Muscle layer of colon (tissue), 2 donors: Measurements from ENCODE around the gene SEMA5A.

Experiments used
- H3K27ac ChIP-seq: one replicate; pipeline ENCODE4 v1.7.0; 2013; ENCODE audit warnings: low read depth, mild to moderate bottlenecking, low read length, moderate library complexity
- H3K27me3 ChIP-seq, 2 donors: one replicate each; pipeline ENCODE4 v1.7.0; 2013; ENCODE audit warnings: low read length in 2 of 2, mild to moderate bottlenecking in 2 of 2; ENCODE audit not compliant: insufficient read depth in 2 of 2, control insufficient read depth in 1 of 2
- H3K36me3 ChIP-seq: one replicate; pipeline ENCODE4 v1.7.0; 2013; ENCODE audit warnings: mild to moderate bottlenecking, low read length; ENCODE audit not compliant: insufficient read depth
- H3K4me1 ChIP-seq: one replicate; pipeline ENCODE4 v1.7.0; 2013; ENCODE audit warnings: mild to moderate bottlenecking, low read length; ENCODE audit not compliant: insufficient read depth
- H3K4me3 ChIP-seq, 2 donors: one replicate each; pipeline ENCODE4 v1.7.0; 2013; ENCODE audit warnings: low read length in 2 of 2, low read depth in 1 of 2, mild to moderate bottlenecking in 1 of 2, moderate library complexity in 1 of 2
- H3K9ac ChIP-seq: one replicate; pipeline ENCODE4 v1.7.0; 2013; ENCODE audit warnings: low read length
- H3K9me3 ChIP-seq: one replicate; pipeline ENCODE4 v1.7.0; 2013; ENCODE audit warnings: mild to moderate bottlenecking, low read length
- donor health status: abdominal sarcoma.
- donor health status: Adenocarcinoma of cecum.

The SEMA5A gene

DNA sequence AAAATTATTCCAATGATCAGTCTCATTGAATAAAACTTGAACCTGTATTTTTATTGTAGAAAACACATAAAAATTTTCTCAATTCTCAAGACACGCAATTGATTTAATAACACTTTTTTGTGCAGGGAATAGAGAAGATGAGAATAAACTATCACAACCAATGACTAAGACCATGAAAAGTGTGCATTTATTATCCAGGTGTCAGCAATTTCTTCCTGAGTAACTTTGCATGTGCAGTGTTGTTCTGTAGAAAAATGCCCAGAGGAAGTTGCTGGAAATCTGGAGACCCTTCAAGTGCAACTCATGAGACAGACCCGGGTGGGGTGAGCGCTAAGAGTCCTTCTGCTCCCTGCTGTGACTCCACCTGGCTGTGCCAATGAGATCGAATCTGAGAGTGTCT is 405.7 kb downstream of the SEMA5A start:
- Histone ChIP-seq H3K9ac (no peak overlapping the region), H3K9me3 (no peaks in the 10 kb centered on the region), H3K27me3 (no peaks in the 10 kb centered on the region), H3K36me3 (no peaks in the 10 kb centered on the region), H3K27ac (no peak overlapping the region), H3K4me3 (no peak overlapping the region), H3K4me1 (no peaks in the 10 kb centered on the region)

DNA sequence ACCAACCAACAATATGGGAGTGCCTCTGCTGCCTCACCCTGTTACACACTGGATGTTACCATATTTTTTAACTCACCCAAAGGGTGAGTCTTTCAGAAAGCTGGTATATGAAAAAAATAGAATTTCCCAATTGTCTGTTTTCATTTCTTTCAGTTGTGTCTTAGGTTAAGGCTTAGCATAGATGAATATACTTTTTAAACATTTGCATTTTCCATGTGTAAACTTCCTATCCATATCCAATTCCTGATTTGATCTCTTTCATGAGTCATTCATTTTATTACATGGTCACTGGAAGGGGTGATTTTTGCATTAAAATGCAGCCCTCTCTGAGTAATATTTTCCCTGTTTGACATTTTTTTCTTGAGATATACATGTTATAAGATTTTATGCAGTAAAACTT is 406.5 kb downstream of the SEMA5A start:
- no peaks in the 10 kb centered on the region for H3K4me1 ChIP-seq

DNA sequence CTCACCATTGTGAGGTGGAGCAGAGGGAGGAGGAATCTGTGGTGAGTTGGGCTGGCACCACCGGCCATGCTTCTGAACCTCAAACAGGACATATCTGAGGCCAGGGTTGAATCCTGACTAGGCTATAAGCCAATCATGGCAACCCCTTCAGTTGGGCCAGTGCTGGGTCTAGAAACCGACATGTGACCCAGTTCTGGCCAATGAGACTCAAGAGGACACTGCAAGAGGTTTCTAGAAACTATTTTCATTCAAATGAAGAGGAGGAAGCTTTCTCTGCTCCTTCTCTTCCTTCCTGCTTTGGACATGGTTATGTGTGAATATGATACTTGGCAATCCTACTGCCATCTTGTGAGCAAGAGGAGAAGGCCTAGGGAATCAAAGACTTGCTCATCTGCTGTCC is 417.7 kb downstream of the SEMA5A start:
- H3K36me3 ChIP-seq, result no peaks in the 10 kb centered on the region
- H3K9ac ChIP-seq, result no peak overlapping the region
- no peaks in the 10 kb centered on the region for H3K27me3 ChIP-seq
- no peak overlapping the region for H3K4me3 ChIP-seq
- H3K9me3 ChIP-seq, result no peaks in the 10 kb centered on the region
- no peak overlapping the region for H3K27ac ChIP-seq
- H3K4me1 ChIP-seq, result no peaks in the 10 kb centered on the region

More for the DNA sequence above, 406.5 kb downstream of the SEMA5A start:
- no peaks in the 10 kb centered on the region for H3K27me3 ChIP-seq
- H3K9ac ChIP-seq, result no peak overlapping the region
- no peaks in the 10 kb centered on the region for H3K36me3 ChIP-seq
- H3K27ac ChIP-seq, result no peak overlapping the region
- no peaks in the 10 kb centered on the region for H3K9me3 ChIP-seq
- H3K4me3 ChIP-seq, result no peak overlapping the region

DNA sequence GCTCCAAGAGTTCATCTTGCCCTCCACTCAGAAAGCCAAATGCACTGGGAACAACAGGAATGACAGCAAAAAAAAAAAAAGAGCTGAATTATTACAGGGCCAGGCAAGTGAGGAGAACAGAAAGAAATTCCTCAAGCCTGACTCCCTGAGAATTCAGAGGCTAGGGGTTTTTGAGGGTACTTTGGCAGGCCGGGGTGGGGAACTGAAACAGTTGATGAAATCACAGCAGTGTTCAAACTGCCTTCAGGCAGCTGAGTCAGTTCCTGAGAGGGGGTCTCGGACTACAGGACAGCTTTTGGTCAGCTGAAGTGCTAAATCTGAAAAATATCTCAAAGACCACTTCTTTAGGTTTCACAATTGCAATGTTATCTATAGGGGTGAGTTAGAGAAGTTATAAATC is 419.4 kb downstream of the SEMA5A start:
- no peaks in the 10 kb centered on the region for H3K4me1 ChIP-seq
- H3K4me3 ChIP-seq, result no peak overlapping the region
- no peak overlapping the region for H3K27ac ChIP-seq
- H3K9me3 ChIP-seq, result no peaks in the 10 kb centered on the region
- H3K9ac ChIP-seq, result no peak overlapping the region
- H3K36me3 ChIP-seq, result no peaks in the 10 kb centered on the region
- H3K27me3 ChIP-seq, result no peaks in the 10 kb centered on the region

DNA sequence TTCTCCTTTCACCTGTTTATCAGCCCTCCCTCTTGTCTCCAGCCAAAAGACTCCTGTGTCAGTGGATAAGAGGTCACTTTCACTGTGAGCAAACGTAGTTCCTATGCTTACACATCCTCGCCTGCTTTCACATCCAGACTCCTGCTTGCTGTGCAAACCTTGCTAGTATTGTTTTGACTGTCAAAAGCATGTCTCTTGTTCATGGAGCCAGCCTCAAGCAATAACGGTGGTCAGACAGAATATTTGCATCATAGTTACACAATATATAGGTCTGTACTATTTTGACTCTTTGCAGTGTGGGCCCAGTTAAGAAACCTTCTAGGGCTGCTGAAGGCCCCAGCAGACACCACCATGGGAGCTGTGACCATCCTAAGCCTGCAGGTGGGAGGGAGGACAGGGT is 420.0 kb downstream of the SEMA5A start:
- Histone ChIP-seq H3K36me3 (no peaks in the 10 kb centered on the region), H3K27me3 (no peaks in the 10 kb centered on the region), H3K4me3 (no peak overlapping the region), H3K27ac (no peak overlapping the region), H3K9ac (no peak overlapping the region), H3K4me1 (no peaks in the 10 kb centered on the region), H3K9me3 (no peaks in the 10 kb centered on the region)

DNA sequence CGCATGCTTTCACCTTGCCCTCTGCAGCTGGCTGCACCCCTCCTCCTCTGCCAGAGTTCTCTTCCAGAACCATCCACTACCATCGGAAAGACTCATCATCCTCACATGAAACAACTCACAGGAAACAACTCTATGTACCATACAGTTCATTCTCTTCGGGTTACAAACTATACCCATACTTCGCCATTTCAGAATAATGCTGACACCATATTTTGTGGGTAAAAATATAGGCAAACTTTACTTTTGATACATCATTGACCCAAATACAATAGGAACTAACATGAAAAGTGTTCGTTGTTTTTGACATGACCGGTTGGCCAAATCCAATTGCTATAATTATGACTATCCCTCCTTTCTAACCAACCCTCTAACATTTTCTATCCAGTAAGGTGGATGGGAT is 421.0 kb downstream of the SEMA5A start:
- Histone ChIP-seq H3K4me1 (no peaks in the 10 kb centered on the region), H3K36me3 (no peaks in the 10 kb centered on the region), H3K27me3 (no peaks in the 10 kb centered on the region), H3K4me3 (no peak overlapping the region), H3K9ac (no peak overlapping the region), H3K9me3 (no peaks in the 10 kb centered on the region), H3K27ac (no peak overlapping the region)

DNA sequence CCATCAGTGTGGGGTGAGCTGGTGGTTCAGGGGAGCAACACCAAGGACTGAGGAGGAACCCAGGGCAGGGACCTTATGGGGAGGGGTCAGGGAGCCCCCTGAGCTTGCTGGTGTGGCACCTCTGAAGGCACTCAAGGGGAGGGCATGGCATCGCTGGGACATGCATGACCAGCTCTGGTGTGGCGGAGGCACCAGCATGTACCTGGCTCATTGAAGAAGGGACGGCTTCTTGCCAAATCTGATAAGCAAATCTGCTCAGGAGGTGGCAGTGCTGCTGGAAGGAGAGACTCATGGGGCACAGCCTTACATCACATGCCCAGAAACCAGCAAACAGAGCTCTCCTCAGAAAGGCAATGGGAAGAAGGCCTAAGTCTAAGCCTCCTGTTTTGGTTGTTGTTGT is 421.8 kb downstream of the SEMA5A start:
- Histone ChIP-seq H3K9me3 (no peaks in the 10 kb centered on the region), H3K9ac (no peak overlapping the region), H3K4me3 (no peak overlapping the region), H3K27ac (no peak overlapping the region), H3K27me3 (no peaks in the 10 kb centered on the region), H3K4me1 (no peaks in the 10 kb centered on the region), H3K36me3 (no peaks in the 10 kb centered on the region)

DNA sequence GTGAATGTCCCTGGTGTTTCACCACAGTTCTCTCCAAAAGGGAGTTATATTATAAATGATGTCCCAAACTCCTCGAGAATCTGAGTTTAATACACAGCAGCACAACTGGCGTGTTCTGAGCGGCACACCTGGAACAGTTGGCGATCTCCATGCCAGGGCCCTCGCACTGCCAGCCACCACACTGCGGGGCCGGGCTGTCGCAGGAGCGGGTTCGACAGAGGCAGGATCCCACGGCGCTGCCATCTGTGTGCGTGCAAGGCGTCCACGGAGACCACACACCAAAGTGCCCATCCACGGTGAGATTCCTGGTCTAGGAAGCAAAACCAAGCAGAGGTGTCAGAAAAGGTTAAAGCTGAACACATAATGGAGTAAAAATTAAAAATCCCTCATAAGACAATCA is 423.3 kb downstream of the SEMA5A start:
- Histone ChIP-seq H3K9ac (no peak overlapping the region), H3K36me3 (no peaks in the 10 kb centered on the region), H3K4me3 (no peak overlapping the region)

DNA sequence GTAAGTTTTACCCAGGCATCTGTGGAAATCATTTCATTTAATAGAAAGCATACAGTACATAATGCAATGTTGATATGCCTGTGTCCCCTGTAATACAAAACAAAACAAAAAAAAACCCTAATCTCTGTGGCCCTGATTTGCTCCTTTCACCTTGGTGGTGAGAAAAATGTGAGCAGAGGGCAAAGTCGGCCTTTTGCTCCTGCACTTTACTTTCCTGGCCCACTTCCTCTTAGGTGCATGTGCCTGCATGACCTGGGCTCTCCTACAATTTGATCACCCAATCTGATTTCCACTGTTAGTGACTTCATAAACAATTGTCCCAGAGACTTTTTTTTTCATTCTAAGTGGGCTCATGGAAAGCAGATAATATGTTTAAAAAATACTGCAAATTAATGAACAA is 424.3 kb downstream of the SEMA5A start:
- Histone ChIP-seq H3K36me3 (no peaks in the 10 kb centered on the region), H3K27ac (no peak overlapping the region), H3K9me3 (no peaks in the 10 kb centered on the region), H3K4me1 (no peaks in the 10 kb centered on the region), H3K9ac (no peak overlapping the region), H3K4me3 (no peak overlapping the region), H3K27me3 (no peaks in the 10 kb centered on the region)

More for the DNA sequence above, 423.3 kb downstream of the SEMA5A start:
- H3K9me3 ChIP-seq, result no peaks in the 10 kb centered on the region
- H3K27me3 ChIP-seq, result no peaks in the 10 kb centered on the region
- H3K27ac ChIP-seq, result no peak overlapping the region
- H3K4me1 ChIP-seq, result no peaks in the 10 kb centered on the region

DNA sequence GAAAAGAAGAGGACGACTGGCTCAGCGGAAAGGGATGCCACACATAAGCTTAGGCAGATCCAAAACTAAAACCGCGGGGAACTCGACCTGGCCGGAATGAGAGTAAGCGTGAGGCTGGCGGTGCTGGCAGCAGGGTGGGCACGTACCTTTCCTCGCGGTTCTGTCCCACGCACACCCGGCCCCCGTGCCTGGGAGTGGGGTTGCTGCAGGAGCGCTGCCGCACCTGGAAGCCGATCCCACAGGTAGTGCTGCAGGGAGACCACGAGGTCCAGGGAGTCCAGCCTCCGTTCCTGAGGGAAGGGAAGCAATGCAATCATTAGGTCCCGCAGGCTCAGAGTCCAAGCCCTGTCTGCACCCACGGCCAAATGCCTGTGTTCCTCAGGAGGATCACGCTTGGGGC is 427.0 kb downstream of the SEMA5A start:
- Histone ChIP-seq H3K9ac (no peak overlapping the region), H3K27ac (no peak overlapping the region), H3K4me1 (no peaks in the 10 kb centered on the region), H3K27me3 (no peaks in the 10 kb centered on the region), H3K36me3 (no peaks in the 10 kb centered on the region), H3K4me3 (no peak overlapping the region), H3K9me3 (no peaks in the 10 kb centered on the region)

DNA sequence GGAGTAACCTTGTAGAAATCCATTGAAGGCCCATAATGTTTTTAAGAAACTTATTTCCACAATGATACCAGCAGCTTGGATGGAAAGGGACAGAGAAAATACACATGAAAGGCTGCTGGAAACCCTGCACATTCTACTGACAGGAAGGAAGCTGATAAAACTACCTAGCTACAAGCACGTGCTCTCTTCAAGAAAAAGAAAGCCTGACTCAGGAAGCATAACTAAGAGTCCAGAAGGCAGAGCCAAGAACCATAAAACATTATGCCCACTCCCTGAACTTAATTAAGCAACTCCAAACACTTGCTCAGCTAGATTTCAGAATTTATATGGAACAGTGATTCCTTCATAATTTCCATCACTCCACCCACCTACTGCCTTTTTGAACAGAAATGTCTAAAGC is 430.8 kb downstream of the SEMA5A start:
- no peaks in the 10 kb centered on the region for H3K9me3 ChIP-seq
- H3K36me3 ChIP-seq, result no peaks in the 10 kb centered on the region
- H3K27ac ChIP-seq, result no peak overlapping the region
- no peak overlapping the region for H3K4me3 ChIP-seq
- no peaks in the 10 kb centered on the region for H3K27me3 ChIP-seq
- H3K4me1 ChIP-seq, result no peaks in the 10 kb centered on the region
- no peak overlapping the region for H3K9ac ChIP-seq

DNA sequence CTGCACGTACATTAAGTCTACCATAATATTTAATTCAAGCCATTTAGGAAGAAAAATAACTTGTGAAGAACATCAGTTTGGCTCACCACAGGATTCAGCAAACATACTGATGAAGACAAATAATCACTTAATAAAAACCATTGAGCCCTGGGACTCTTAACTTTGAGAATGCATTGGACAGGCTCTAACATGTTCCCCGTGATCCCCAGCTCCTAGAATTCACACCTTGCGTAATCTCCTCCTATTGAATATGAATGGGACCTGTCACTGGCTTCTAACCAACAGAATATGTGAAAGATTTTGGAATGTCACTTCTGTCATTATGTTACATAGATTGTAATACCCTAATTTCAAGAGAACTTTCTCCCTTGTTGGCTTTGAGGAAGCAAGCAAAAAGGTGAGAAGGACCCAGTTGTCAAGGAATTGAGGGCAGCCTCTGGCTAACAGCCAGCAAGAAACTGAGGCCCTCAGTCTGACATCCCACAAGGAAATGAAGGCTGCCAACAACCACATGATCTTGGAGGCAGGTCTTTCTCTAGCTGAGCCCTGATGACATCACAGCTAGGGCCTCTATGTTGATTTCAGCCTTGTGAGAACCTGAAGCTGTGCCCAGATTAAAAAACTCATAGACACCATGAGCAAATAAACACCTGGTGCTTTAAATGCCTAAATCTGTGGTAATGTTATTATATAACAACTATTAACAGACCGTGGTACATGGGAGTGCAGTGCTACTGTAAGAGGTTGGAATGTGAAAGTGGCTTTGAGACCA is 433.2 kb downstream of the SEMA5A start:
- Histone ChIP-seq H3K27me3 (no peaks in the 10 kb centered on the region), H3K4me1 (no peaks in the 10 kb centered on the region), H3K4me3 (no peak overlapping the region), H3K27ac (no peak overlapping the region), H3K36me3 (no peaks in the 10 kb centered on the region), H3K9me3 (no peaks in the 10 kb centered on the region), H3K9ac (no peak overlapping the region)
